NCI-H2227 treated with DMSO at 0.1 percent for 48 hours (cell line): Measurements from ENCODE around the gene PYDC2.
"Not testable (repeated sequence)": the region's sequence is repeated elsewhere in the genome, so short reads cannot be mapped to it uniquely, and the experiment has no call there.

Experiments used
- DNase-seq: peaks from one replicate; lab custom pipeline; 2025; lab: John Stamatoyannopoulos, UW

Gene PYDC2

GRCh38 chr3:191470080-191470479 lies 9.1 kb downstream of the PYDC2 start:
- DNase-seq, result no peak

GRCh38 chr3:191470545-191470944 lies 9.6 kb downstream of the PYDC2 start:
- DNase-seq, result no peak

- no peak for DNase-seq
Measured at GRCh38 chr3:191473661-191474198, 12.8 kb downstream of the PYDC2 start.

GRCh38 chr3:191476066-191476772 lies 15.3 kb downstream of the PYDC2 start:
- DNase-seq, result no peak

- not testable (repeated sequence) for DNase-seq
Measured at GRCh38 chr3:191483994-191484393, 23.0 kb downstream of the PYDC2 start.

GRCh38 chr3:191484461-191484860 lies 23.5 kb downstream of the PYDC2 start:
- no peak for DNase-seq

GRCh38 chr3:191492601-191493000 lies 31.6 kb downstream of the PYDC2 start:
- no peak for DNase-seq

- no peak for DNase-seq
Measured at GRCh38 chr3:191493336-191493735, 32.4 kb downstream of the PYDC2 start.

GRCh38 chr3:191499307-191500080 lies 38.5 kb downstream of the PYDC2 start:
- peak; percentile 58 for DNase-seq

GRCh38 chr3:191500892-191501291 lies 39.9 kb downstream of the PYDC2 start:
- DNase-seq, result no peak

GRCh38 chr3:191502583-191502982 lies 41.6 kb downstream of the PYDC2 start:
- no peak for DNase-seq

- no peak for DNase-seq
Measured at GRCh38 chr3:191509078-191509477, 48.1 kb downstream of the PYDC2 start.
